Kidney capillary endothelial cell (primary cell): ENCODE results near the gene ZKSCAN1.

Source experiments
- DNase-seq: peaks from one replicate; pipeline ENCODE4 v3.0.0-alpha.2; 2018; ENCODE audit warnings: low spot score

The ZKSCAN1 gene

GRCh38 chr7:100038326-100038725 is 22.9 kb downstream of the ZKSCAN1 start:
- no peak for DNase-seq

- no peak for DNase-seq
Measured at GRCh38 chr7:100040575-100040974, 25.2 kb downstream of the ZKSCAN1 start.

GRCh38 chr7:100044718-100045117 is 29.3 kb downstream of the ZKSCAN1 start:
- DNase-seq: no peak

- DNase-seq: no peak
Measured at GRCh38 chr7:100048680-100049079, 33.3 kb downstream of the ZKSCAN1 start.

GRCh38 chr7:100049441-100050291 is 34.3 kb downstream of the ZKSCAN1 start, which contains the start of gene ZSCAN21:
Gene ZSCAN21 (plus strand): TSS chr7:100049774. CDS start chr7:100057007, 7,233 bp downstream.
- peak; percentile 63 for DNase-seq

GRCh38 chr7:100051611-100052010 is 36.2 kb downstream of the ZKSCAN1 start:
- DNase-seq: no peak

- peak; percentile 58 for DNase-seq
Measured at GRCh38 chr7:100053215-100053614, 37.8 kb downstream of the ZKSCAN1 start.

GRCh38 chr7:100057006-100057405 is 41.6 kb downstream of the ZKSCAN1 start:
- no peak for DNase-seq

GRCh38 chr7:100059251-100059739 is 43.9 kb downstream of the ZKSCAN1 start:
- no peak for DNase-seq

- no peak for DNase-seq
Measured at GRCh38 chr7:100061518-100062193, 46.3 kb downstream of the ZKSCAN1 start.

GRCh38 chr7:100063376-100063775 is 48.0 kb downstream of the ZKSCAN1 start:
- no peak for DNase-seq

GRCh38 chr7:100064162-100064561 is 48.8 kb downstream of the ZKSCAN1 start:
- DNase-seq: no peak

- DNase-seq: no peak
Measured at GRCh38 chr7:100065452-100066186, 50.2 kb downstream of the ZKSCAN1 start.

- no peak for DNase-seq
Measured at GRCh38 chr7:100066953-100067352, 51.6 kb downstream of the ZKSCAN1 start.

GRCh38 chr7:100069991-100070390 is 54.6 kb downstream of the ZKSCAN1 start:
- DNase-seq: no peak

GRCh38 chr7:100071018-100071723 is 55.8 kb downstream of the ZKSCAN1 start:
- no peak for DNase-seq

GRCh38 chr7:100072462-100072861 is 57.1 kb downstream of the ZKSCAN1 start:
- DNase-seq: no peak

GRCh38 chr7:100074841-100075240 is 59.4 kb downstream of the ZKSCAN1 start:
- no peak for DNase-seq

- DNase-seq: no peak
Measured at GRCh38 chr7:100075418-100075817, 60.0 kb downstream of the ZKSCAN1 start.

- no peak for DNase-seq
Measured at GRCh38 chr7:100077205-100077604, 61.8 kb downstream of the ZKSCAN1 start.

GRCh38 chr7:100079024-100079560 is 63.7 kb downstream of the ZKSCAN1 start:
- DNase-seq: no peak
